HepG2 (cell line): ENCODE data around the gene FLT3LG. TPM values are rescaled to one million over a fixed set of nuclear protein-coding genes. Genes with fewer than 3 reads are reported as not detected.
A peak's percentile ranks its signal among the peaks of the same experiment; 100 is the strongest.

Source experiments
- ATF1 ChIP-seq: IDR thresholded peaks from 2 replicates; pipeline ENCODE4 v1.6.1; 2016; ENCODE audit warnings: mild to moderate bottlenecking, control low read depth
- BRF2 ChIP-seq: sonication (generic); formaldehyde crosslinking; IDR thresholded peaks from 2 replicates; pipeline ENCODE4 v1.8.1; 2022; ENCODE audit warnings: mild to moderate bottlenecking, missing genetic modification reagents
- ETV6 ChIP-seq: sonication (generic); formaldehyde crosslinking; conservative IDR thresholded peaks from 2 replicates; pipeline ENCODE4 v1.4.0; 2020; ENCODE audit warnings: missing genetic modification reagents
- FOXM1 ChIP-seq: sonication (generic); formaldehyde crosslinking; IDR thresholded peaks from 2 replicates; pipeline ENCODE4 v1.5.0; 2020; ENCODE audit warnings: missing genetic modification reagents
- HNRNPK ChIP-seq: fragments of 200-400 bp; formaldehyde crosslinking; IDR thresholded peaks from 2 replicates; pipeline ENCODE4 v1.6.1; 2018; ENCODE audit warnings: low read length, low read depth, moderate library complexity, mild to moderate bottlenecking; ENCODE audit not compliant: poor library complexity, severe bottlenecking
- HNRNPL ChIP-seq: fragments of 200-400 bp; formaldehyde crosslinking; IDR thresholded peaks from 2 replicates; pipeline ENCODE4 v1.6.1; 2017; ENCODE audit warnings: mild to moderate bottlenecking, low read depth, low read length
- MEIS1 ChIP-seq: sonication (generic); formaldehyde crosslinking; IDR thresholded peaks from 2 replicates; pipeline ENCODE4 v1.9.0; 2021; ENCODE audit warnings: mild to moderate bottlenecking, missing genetic modification reagents, moderate library complexity, borderline replicate concordance
- RFX3 ChIP-seq: IDR thresholded peaks from 2 replicates; pipeline ENCODE4 v1.6.1; 2016; ENCODE audit warnings: missing biosample characterization, missing genetic modification reagents
- STAT5B ChIP-seq: sonication (generic); formaldehyde crosslinking; IDR thresholded peaks from 2 replicates; pipeline ENCODE4 v1.4.0; 2020; ENCODE audit warnings: missing genetic modification reagents
- TBX3 ChIP-seq: fragments of 450-650 bp; IDR thresholded peaks from 2 replicates; pipeline ENCODE4 v1.6.1; 2017; ENCODE audit warnings: antibody characterized with exemption, mild to moderate bottlenecking, inconsistent platforms, borderline replicate concordance
- THAP7 ChIP-seq: sonication (generic); formaldehyde crosslinking; IDR thresholded peaks from 2 replicates; pipeline ENCODE4 v1.8.1; 2023; ENCODE audit warnings: mild to moderate bottlenecking, missing genetic modification reagents
- ZBTB2 ChIP-seq: sonication (generic); formaldehyde crosslinking; IDR thresholded peaks from 2 replicates; pipeline ENCODE4 v1.8.0; 2022; ENCODE audit warnings: low read depth, missing genetic modification reagents
- ZFP62 ChIP-seq: sonication (generic); formaldehyde crosslinking; IDR thresholded peaks from 2 replicates; pipeline ENCODE4 v1.4.0; 2020; ENCODE audit warnings: missing genetic modification reagents
- ZMAT5 ChIP-seq: sonication (generic); formaldehyde crosslinking; IDR thresholded peaks from 2 replicates; pipeline ENCODE4 v1.5.0; 2020; ENCODE audit warnings: mild to moderate bottlenecking, low read depth, missing genetic modification reagents, borderline replicate concordance
- ZNF264 ChIP-seq: sonication (generic); formaldehyde crosslinking; IDR thresholded peaks from 2 replicates; pipeline ENCODE4 v1.4.0; 2020; ENCODE audit warnings: missing genetic modification reagents
- ZNF563 ChIP-seq: sonication (generic); formaldehyde crosslinking; IDR thresholded peaks from 2 replicates; pipeline ENCODE4 v1.8.0; 2022; ENCODE audit warnings: mild to moderate bottlenecking, moderate library complexity, missing genetic modification reagents
- ZNF567 ChIP-seq: sonication (generic); formaldehyde crosslinking; IDR thresholded peaks from 2 replicates; pipeline ENCODE4 v1.8.1; 2023; ENCODE audit warnings: mild to moderate bottlenecking, missing genetic modification reagents, borderline replicate concordance
- ZNF569 ChIP-seq: sonication (generic); formaldehyde crosslinking; IDR thresholded peaks from 2 replicates; pipeline ENCODE4 v1.5.0; 2020; ENCODE audit warnings: mild to moderate bottlenecking, missing genetic modification reagents, moderate library complexity, borderline replicate concordance
- ZNF773 ChIP-seq: sonication (generic); formaldehyde crosslinking; IDR thresholded peaks from 2 replicates; pipeline ENCODE4 v1.4.0; 2020; ENCODE audit warnings: missing genetic modification reagents, borderline replicate concordance
- ZNF780A ChIP-seq: sonication (generic); formaldehyde crosslinking; IDR thresholded peaks from 2 replicates; pipeline ENCODE4 v1.8.0; 2022; ENCODE audit warnings: mild to moderate bottlenecking, missing genetic modification reagents, moderate library complexity
- polyA plus RNA-seq, 8 experiments: library from polyadenylated mRNA; depleted of rRNA in 3 of 8; stranded (reverse) in 7 of 8; unstranded in 1 of 8; fragments of >200 nt; fragmentation: Illumina TruSeq in 4 of 8; extraction: Trizol in 4 of 8; gene quantifications; 2 replicates each; pipeline versions ENCODE4 v1.2.1 to v1.2.3, GENCODE V29; 2011 to 2016; ENCODE audit warnings: low read depth in 4 of 8, missing spikeins in 1 of 8, mixed read lengths in 1 of 8; ENCODE audit not compliant: insufficient read depth in 1 of 8
- total RNA-seq, 5 experiments: library from RNA; depleted of rRNA; stranded (reverse); fragments of >200 nt; fragmentation: Illumina TruSeq; extraction: Trizol; gene quantifications; 2 replicates each; pipeline ENCODE4 v1.2.3, GENCODE V29; 2016; ENCODE audit warnings: low read depth in 1 of 5
- TF ChIP-seq, protein P1 (sequence below): sonication (generic); formaldehyde crosslinking; IDR thresholded peaks from 2 replicates; pipeline ENCODE4 v1.4.0; 2020; ENCODE audit warnings: missing genetic modification reagents

FLT3LG gene
- total and polyA plus RNA-seq, 2 of the 13 experiments (the other 11 are each of a cell fraction or from before 2014, with no cell fraction given), result 1.5 to 2.6 TPM

DNA sequence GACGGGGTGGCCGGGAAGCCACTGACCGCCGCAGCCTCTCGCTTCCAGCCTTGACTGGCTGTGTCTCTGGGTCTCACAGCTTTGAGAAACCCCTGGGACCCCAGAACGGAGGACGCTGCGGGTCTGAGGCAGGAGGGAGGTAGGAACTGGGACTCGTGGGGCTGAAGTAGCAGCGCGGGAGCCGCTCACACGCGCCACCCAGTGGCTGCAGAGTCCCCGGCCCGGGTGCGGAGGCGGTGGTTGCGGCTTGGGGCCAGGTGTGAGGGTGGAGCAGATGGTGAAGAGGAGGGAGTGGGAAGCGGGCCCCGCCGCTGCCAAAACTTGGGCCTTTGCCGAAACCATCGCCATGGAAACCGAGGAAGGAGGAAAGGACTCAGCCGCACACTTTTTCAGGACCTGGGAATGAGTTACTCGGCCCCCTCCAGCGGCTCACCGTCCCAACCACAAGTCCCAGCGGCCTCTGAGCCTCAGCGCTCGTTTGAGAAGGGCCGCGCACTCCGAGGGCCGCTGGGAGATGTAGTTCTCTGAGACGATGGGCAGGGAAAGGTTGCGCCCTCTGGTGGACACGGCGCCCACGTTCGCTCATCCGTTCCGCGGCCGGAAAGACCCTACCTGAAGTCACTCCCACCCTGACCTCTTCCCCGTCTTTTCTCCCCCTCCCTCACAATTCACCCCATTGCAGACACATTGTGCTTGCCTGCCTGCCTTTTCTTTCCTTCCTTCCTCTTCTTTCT, 30.5 kb upstream of the FLT3LG start (continued):
- TF ChIP-seq, protein P1, sequence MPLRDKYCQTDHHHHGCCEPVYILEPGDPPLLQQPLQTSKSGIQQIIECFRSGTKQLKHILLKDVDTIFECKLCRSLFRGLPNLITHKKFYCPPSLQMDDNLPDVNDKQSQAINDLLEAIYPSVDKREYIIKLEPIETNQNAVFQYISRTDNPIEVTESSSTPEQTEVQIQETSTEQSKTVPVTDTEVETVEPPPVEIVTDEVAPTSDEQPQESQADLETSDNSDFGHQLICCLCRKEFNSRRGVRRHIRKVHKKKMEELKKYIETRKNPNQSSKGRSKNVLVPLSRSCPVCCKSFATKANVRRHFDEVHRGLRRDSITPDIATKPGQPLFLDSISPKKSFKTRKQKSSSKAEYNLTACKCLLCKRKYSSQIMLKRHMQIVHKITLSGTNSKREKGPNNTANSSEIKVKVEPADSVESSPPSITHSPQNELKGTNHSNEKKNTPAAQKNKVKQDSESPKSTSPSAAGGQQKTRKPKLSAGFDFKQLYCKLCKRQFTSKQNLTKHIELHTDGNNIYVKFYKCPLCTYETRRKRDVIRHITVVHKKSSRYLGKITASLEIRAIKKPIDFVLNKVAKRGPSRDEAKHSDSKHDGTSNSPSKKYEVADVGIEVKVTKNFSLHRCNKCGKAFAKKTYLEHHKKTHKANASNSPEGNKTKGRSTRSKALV, result no peak
- TF ChIP-seq TBX3 (peak; percentile 34; the same call in 1 of the 2 replicates), ZBTB2 (CRISPR knock-in tag) (no peak), FOXM1 (CRISPR knock-in tag) (no peak), ETV6 (peak; percentile 51; the same call in 1 of the 2 replicates), ZNF780A (no peak), THAP7 (CRISPR knock-in tag) (peak; percentile 98), ZNF567 (CRISPR knock-in tag) (no peak; the same call in 1 of the 2 replicates), HNRNPL (0 out of 2 replicates have a peak, but pooled peaks have one; percentile 46), MEIS1 (CRISPR knock-in tag) (peak; percentile 75), RFX3 (CRISPR knock-in tag) (no peak), ZNF563 (CRISPR knock-in tag) (no peak), ZNF773 (CRISPR knock-in tag) (no peak), ZMAT5 (CRISPR knock-in tag) (no peak), ZNF264 (CRISPR knock-in tag) (no peak), ZFP62 (peak; percentile 93; the same call in 1 of the 2 replicates), ZNF569 (CRISPR knock-in tag) (no peak), HNRNPK (peak; percentile 79), ATF1 (CRISPR knock-in tag) (no peak), BRF2 (CRISPR knock-in tag) (no peak), STAT5B (CRISPR knock-in tag) (no peak)
